Transverse colon (tissue), 4 donors: ENCODE data around the gene AGT. TPM values are rescaled to one million over a fixed set of nuclear protein-coding genes. Genes with fewer than 3 reads are reported as not detected.

Experiments
- total RNA-seq, 4 donors: library from RNA; depleted of rRNA; stranded (reverse); fragments of >200 nt; gene quantifications; one replicate each; pipeline ENCODE4 v1.1.0, GENCODE V29; 2016

AGT gene
- total RNA-seq, 4 donors from 2014 or later = 0.60 to 1.7 (median 0.90) TPM

Other genes starting within 250 kb of the AGT start
- 10 to 100 TPM; 14.3 to 43.3 (median 29.2) TPM for gene COG2, start 71.6 kb downstream of the AGT start, total RNA-seq
- gene CAPN9, start 33.3 kb upstream of the AGT start, total RNA-seq = 10 to 100 TPM; 26.3 to 59.9 (median 32.7) TPM
- 10 to 100 TPM; 10.8 to 26.7 (median 18.2) TPM for gene C1orf198, start 154.4 kb upstream of the AGT start, total RNA-seq